Measurements from ENCODE around the gene SKAP1.

- TF ChIP-seq CTCF (conservative IDR thresholded peaks at IDR 0.05 in 1 of 2, IDR thresholded peaks at IDR 0.05 in 1 of 2; ENCODE audit: low read depth in 1 of 2, low read length in 2 of 2), result peak; percentile 16 to 34
- no peak for TF ChIP-seq EZH2 (IDR thresholded peaks at IDR 0.05; ENCODE audit: low read length, missing control alignments)
Observed at GRCh38 chr17:48181653-48182052, 248.4 kb downstream of the SKAP1 start.
